Panc1 (cell line): Measurements from ENCODE around the gene PNMA6E. TPM values are rescaled to one million over a fixed set of nuclear protein-coding genes. Genes with fewer than 3 reads are reported as not detected.
"Not testable (repeated sequence)": the region's sequence is repeated elsewhere in the genome, so short reads cannot be mapped to it uniquely, and the experiment has no call there.

ENCODE experiments used
- ATAC-seq: fragments of 200-7000 bp; cut with Tn5 transposase; 2 replicates; pipeline ENCODE4 v1.9.1; 2020; ENCODE audit warnings: mild to moderate bottlenecking, moderate library complexity
- BruUV-seq: library from RNA; stranded (reverse); fragments of 400-500 nt; replicated peaks from 2 replicates; lab custom pipeline; 2021; lab: Mats Ljungman, UMichigan
- CTCF ChIA-PET: fragments of 300-600 bp; sonication (Branson Sonifier 250); formaldehyde crosslinking; loops from one replicate; lab custom pipeline; 2022; ENCODE audit warnings: antibody characterized with exemption; lab: Charles Lee
- POLR2A ChIA-PET: fragments of 300-600 bp; sonication (Branson Sonifier 250); formaldehyde crosslinking; loops from one replicate; lab custom pipeline; 2022; ENCODE audit warnings: antibody characterized with exemption; lab: Charles Lee
- DNase-seq: peaks from one replicate; pipeline ENCODE4 v3.0.0-alpha.2; 2010; ENCODE audit warnings: low read depth, low spot score
- H3K27ac ChIP-seq: 2 replicates; pipeline ENCODE4 v1.5.1; 2011; ENCODE audit warnings: mild to moderate bottlenecking, low read length, inconsistent platforms
- H3K27me3 ChIP-seq: fragments of 200-500 bp; sonication (Bioruptor generic); 2 replicates; pipeline ENCODE4 v1.6.0; 2014; ENCODE audit warnings: low read length, inconsistent platforms; ENCODE audit not compliant: control insufficient read depth, insufficient read depth
- H3K36me3 ChIP-seq: fragments of 200-500 bp; sonication (Bioruptor generic); 2 replicates; pipeline ENCODE4 v1.5.1; 2014; ENCODE audit warnings: inconsistent platforms, mild to moderate bottlenecking, low read length, moderate library complexity; ENCODE audit not compliant: control insufficient read depth, insufficient read depth
- H3K4me1 ChIP-seq: 2 replicates; pipeline ENCODE4 v1.5.1; 2011; ENCODE audit warnings: inconsistent platforms, mild to moderate bottlenecking, low read length, moderate library complexity; ENCODE audit not compliant: control insufficient read depth, insufficient read depth
- H3K4me3 ChIP-seq, 2 experiments: 2 replicates each; pipeline ENCODE4 v1.5.1; 2011 to 2012; ENCODE audit warnings: low read depth in 2 of 2, low read length in 2 of 2, mild to moderate bottlenecking in 2 of 2, inconsistent platforms in 1 of 2, moderate library complexity in 1 of 2
- H3K9me3 ChIP-seq: fragments of 200-500 bp; sonication (Bioruptor generic); 2 replicates; pipeline ENCODE4 v1.5.1; 2014; ENCODE audit warnings: low read depth, mild to moderate bottlenecking, inconsistent platforms, low read length, moderate library complexity; ENCODE audit not compliant: control insufficient read depth, insufficient read depth
- POLR2AphosphoS5 ChIP-seq: IDR thresholded peaks from 2 replicates; pipeline ENCODE4 v1.6.1; 2012; ENCODE audit warnings: mild to moderate bottlenecking, low read depth, low read length, moderate library complexity
- SIN3A ChIP-seq: IDR thresholded peaks from 2 replicates; pipeline ENCODE4 v1.6.1; 2012; ENCODE audit warnings: low read depth, mild to moderate bottlenecking, low read length, moderate library complexity, borderline replicate concordance; ENCODE audit not compliant: insufficient read depth
- TCF7L2 ChIP-seq: IDR thresholded peaks from 2 replicates; pipeline ENCODE4 v1.6.1; 2011; ENCODE audit warnings: mild to moderate bottlenecking, low read depth, low read length, inconsistent platforms
- in situ Hi-C: cut with HindIII; loops from 2 replicates; pipeline ENCODE4 v1.10.0; 2016; ENCODE audit warnings: low sequenced_read_pairs, low pct_unique_long_range_greater_than_20kb
- intact Hi-C: fragments of 100-400 bp; cut with micrococcal nuclease; formaldehyde crosslinking; loops from one replicate; pipeline ENCODE4 v1.10.0; 2022; ENCODE audit not compliant: unreplicated experiment
- total RNA-seq: library from RNA; stranded (reverse); gene quantifications from one replicate; pipeline ENCODE4 v1.2.1, GENCODE V29; 2021; ENCODE audit not compliant: unreplicated experiment
- TF ChIP-seq, protein P1 (sequence below), 2 experiments: IDR thresholded peaks; 2 replicates each; pipeline ENCODE4 v1.6.1; 2011 to 2012; ENCODE audit warnings: low read depth in 2 of 2, control low read depth in 1 of 2, low read length in 1 of 2, mild to moderate bottlenecking in 1 of 2, moderate library complexity in 1 of 2; ENCODE audit not compliant: insufficient read depth in 1 of 2
- TF ChIP-seq, protein P2 (sequence below): fragments of 450-650 bp; IDR thresholded peaks from 2 replicates; pipeline ENCODE4 v1.5.1; 2017; ENCODE audit warnings: mild to moderate bottlenecking

Gene PNMA6E
- total RNA-seq, 1 experiment from 2014 or later: not detected

- TF ChIP-seq, protein P1, sequence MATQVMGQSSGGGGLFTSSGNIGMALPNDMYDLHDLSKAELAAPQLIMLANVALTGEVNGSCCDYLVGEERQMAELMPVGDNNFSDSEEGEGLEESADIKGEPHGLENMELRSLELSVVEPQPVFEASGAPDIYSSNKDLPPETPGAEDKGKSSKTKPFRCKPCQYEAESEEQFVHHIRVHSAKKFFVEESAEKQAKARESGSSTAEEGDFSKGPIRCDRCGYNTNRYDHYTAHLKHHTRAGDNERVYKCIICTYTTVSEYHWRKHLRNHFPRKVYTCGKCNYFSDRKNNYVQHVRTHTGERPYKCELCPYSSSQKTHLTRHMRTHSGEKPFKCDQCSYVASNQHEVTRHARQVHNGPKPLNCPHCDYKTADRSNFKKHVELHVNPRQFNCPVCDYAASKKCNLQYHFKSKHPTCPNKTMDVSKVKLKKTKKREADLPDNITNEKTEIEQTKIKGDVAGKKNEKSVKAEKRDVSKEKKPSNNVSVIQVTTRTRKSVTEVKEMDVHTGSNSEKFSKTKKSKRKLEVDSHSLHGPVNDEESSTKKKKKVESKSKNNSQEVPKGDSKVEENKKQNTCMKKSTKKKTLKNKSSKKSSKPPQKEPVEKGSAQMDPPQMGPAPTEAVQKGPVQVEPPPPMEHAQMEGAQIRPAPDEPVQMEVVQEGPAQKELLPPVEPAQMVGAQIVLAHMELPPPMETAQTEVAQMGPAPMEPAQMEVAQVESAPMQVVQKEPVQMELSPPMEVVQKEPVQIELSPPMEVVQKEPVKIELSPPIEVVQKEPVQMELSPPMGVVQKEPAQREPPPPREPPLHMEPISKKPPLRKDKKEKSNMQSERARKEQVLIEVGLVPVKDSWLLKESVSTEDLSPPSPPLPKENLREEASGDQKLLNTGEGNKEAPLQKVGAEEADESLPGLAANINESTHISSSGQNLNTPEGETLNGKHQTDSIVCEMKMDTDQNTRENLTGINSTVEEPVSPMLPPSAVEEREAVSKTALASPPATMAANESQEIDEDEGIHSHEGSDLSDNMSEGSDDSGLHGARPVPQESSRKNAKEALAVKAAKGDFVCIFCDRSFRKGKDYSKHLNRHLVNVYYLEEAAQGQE (IDR thresholded peaks at IDR 0.05; ENCODE audit: insufficient read depth in 1 of 2, low read depth in 2 of 2, low read length in 1 of 2): no peak
- TF ChIP-seq SIN3A: no peak
- Histone ChIP-seq H3K4me1 (no peaks in the 10 kb centered on the region), H3K27me3 (no peaks in the 10 kb centered on the region), H3K36me3 (no peaks in the 10 kb centered on the region), H3K27ac (no peak overlapping the region), H3K4me3 (no peak overlapping the region), H3K9me3 (no peaks in the 10 kb centered on the region)
- intact Hi-C loops (no loop called here), in situ Hi-C loops (no loop called here)
- DNase-seq (no peak), ATAC-seq (no peak)
- no TSS peak for BruUV-seq
- POLR2A ChIA-PET: no interaction called here
- CTCF ChIA-PET: interaction anchor here (0.6 kb wide), 1 partner anchor 8 kb away, joined by 5 read pairs; the partner anchor contains the start of gene PNMA6E
These were observed 8.4 kb downstream of the PNMA6E start for GRCh38 chrX:153392642-153393321.

DNA sequence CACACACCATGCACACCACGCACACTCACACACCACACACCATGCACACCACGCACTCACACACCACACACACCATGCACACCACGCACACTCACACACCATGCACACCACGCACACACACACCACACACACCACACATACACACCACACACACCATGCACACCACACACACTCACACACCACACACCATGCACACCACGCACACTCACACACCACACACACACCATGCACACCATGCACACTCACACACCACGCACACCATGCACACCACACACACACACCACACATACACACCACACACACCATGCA, 11.7 kb downstream of the PNMA6E start:
- H3K9me3 ChIP-seq, BruUV-seq, H3K4me3 ChIP-seq, ATAC-seq, H3K36me3 ChIP-seq, CTCF ChIA-PET, H3K4me1 ChIP-seq, intact Hi-C loops, DNase-seq, POLR2A ChIA-PET, H3K27ac ChIP-seq, in situ Hi-C loops, H3K27me3 ChIP-seq: not testable (repeated sequence)

GRCh38 chrX:153388722-153389459, 12.3 kb downstream of the PNMA6E start:
- no peak for ATAC-seq

More at GRCh38 chrX:153388722-153389459, 12.3 kb downstream of the PNMA6E start:
- BruUV-seq: no TSS peak
- Histone ChIP-seq H3K27ac (no peak overlapping the region), H3K4me3 (no peak overlapping the region), H3K9me3 (no peaks in the 10 kb centered on the region), H3K36me3 (no peaks in the 10 kb centered on the region), H3K27me3 (no peaks in the 10 kb centered on the region), H3K4me1 (no peaks in the 10 kb centered on the region)
- ChIA-PET CTCF (no interaction called here), POLR2A (no interaction called here)
- in situ Hi-C loops: no loop called here
- intact Hi-C loops: no loop called here
- no peak for DNase-seq
- no peak for TF ChIP-seq POLR2AphosphoS5
- TF ChIP-seq SIN3A: no peak
- no peak for TF ChIP-seq TCF7L2
- TF ChIP-seq, protein P2, sequence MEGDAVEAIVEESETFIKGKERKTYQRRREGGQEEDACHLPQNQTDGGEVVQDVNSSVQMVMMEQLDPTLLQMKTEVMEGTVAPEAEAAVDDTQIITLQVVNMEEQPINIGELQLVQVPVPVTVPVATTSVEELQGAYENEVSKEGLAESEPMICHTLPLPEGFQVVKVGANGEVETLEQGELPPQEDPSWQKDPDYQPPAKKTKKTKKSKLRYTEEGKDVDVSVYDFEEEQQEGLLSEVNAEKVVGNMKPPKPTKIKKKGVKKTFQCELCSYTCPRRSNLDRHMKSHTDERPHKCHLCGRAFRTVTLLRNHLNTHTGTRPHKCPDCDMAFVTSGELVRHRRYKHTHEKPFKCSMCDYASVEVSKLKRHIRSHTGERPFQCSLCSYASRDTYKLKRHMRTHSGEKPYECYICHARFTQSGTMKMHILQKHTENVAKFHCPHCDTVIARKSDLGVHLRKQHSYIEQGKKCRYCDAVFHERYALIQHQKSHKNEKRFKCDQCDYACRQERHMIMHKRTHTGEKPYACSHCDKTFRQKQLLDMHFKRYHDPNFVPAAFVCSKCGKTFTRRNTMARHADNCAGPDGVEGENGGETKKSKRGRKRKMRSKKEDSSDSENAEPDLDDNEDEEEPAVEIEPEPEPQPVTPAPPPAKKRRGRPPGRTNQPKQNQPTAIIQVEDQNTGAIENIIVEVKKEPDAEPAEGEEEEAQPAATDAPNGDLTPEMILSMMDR: no peak
- TF ChIP-seq, protein P1 (IDR thresholded peaks at IDR 0.05; ENCODE audit: insufficient read depth in 1 of 2, low read depth in 2 of 2, low read length in 1 of 2): no peak
